Stimulated activated naive CD4-positive, alpha-beta T cell treated with Interleukin-2 at 50 U/mL for 16 hours (primary cell): ENCODE data around the gene OLFML2A.
"Not testable (repeated sequence)": the region's sequence is repeated elsewhere in the genome, so short reads cannot be mapped to it uniquely, and the experiment has no call there.

Experiments
- DNase-seq: peaks from one replicate; lab custom pipeline; 2025; lab: John Stamatoyannopoulos, UW

The OLFML2A gene

DNA sequence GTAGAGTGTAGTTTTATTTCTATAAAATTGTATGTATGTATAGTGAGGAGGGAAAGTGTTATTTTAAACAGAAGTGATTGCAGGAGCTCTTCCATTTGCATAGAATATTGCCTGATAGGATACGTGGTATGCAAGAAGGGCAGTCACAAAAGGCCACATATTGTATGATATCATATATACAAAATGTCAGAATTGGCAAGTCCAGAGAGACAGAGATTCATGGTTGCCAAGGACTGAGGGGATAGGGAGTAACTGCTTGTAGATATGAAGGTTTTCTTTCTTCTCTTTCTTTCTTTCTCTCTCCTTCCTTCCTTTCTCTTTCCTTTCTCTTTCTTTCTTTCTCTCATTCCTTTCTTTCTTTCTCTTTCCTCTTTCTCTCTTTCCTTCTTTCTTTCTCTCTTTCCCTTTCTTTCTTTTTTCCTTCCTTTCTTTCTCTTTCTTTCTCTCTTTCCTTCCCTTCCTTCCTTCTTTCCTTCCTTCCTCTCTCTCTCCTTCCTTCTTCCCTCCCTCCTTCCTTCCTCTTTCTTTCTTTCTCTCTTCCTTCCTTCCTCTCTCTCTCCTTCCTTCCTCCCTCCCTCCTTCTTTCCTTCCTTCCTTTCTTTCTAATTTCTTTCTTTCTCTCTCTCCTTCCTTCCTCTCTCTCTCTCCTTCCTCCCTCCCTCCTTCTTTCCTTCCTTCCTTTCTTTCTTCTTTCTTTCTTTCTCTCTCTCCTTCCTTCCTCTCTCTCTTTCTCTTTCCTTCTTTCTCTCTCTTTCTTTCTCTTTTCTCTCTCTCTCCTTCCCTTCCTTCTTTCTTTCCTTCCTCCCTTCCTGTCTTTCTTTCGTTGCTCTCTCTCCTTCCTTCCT is 51.8 kb downstream of the OLFML2A start:
- no peak for DNase-seq

DNA sequence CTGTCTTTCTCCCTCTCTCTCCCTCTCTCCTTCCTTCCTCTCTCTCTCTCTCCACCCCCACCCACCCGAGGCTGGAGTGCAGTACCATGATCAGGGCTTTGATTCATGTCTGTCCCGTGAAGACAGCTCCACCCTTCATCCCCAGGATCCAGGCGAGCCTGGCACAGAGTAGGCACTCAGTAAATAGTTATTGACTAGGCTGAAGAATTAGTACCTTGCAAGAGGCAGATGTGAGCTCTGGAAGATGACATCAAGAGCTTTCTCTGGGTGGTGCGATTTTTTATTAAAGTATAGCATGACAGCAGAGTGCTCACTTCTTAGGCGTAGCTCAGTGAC is 52.4 kb downstream of the OLFML2A start:
- no peak for DNase-seq

GRCh38 chr9:124830593-124830992 is 53.7 kb downstream of the OLFML2A start:
- DNase-seq, result no peak

DNA sequence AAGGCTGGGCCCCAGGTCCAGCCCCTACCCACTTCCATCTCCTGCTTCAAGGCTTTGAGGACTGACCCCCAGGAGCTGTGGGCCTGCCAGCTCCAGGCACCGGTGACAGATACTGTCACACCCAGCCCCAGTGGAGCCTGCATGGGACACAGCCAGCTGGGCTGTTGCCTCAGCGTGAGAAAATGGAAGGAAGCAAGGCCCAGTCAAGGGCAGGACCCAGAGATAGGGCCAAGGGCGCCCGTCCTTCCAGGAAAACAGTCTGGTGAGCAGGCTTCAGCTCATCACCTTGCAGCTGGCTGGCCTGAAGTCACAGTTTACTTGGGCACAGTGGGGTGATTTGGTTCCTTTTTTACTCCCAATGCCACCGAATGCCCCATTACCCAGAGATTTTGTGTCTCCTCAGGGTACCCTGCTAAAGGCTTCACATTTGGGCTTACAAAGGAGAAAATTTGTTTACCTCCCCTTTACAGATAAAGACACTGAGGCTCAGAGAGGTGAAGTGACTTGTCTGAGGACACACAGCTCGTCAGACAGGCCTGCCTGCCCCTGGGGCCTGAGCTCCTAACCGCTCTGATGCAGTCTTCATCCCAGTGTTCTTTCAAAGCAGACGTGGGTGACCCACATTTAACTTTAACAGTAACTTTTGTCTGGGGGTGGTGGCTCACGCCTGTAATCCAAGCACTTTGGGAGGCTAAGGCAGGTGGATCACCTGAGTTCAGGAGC is 54.9 kb downstream of the OLFML2A start:
- DNase-seq, result no peak

DNA sequence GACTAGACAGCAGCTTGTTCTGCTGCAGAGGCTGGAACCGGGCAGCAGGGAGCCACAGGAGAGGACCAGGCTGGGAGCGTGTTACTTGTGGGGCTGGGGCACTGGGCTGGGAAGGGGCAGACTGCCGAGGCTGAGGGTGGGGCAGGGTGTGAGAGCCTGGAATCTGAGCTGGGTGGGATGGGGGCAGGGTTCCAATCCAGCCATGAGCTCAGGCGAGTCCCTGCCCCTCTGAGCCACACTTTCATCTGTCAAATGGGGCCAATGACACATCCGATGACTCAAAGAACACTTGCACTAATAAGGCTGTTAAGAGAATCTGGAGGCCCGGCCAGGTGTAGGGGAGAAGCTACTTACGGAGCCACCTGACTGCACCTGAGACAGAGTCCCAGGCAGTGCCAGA is 57.7 kb downstream of the OLFML2A start:
- no peak for DNase-seq

GRCh38 chr9:124835026-124835557 is 58.2 kb downstream of the OLFML2A start:
- DNase-seq, result no peak

GRCh38 chr9:124838132-124838531 is 61.2 kb downstream of the OLFML2A start:
- not testable (repeated sequence) for DNase-seq

DNA sequence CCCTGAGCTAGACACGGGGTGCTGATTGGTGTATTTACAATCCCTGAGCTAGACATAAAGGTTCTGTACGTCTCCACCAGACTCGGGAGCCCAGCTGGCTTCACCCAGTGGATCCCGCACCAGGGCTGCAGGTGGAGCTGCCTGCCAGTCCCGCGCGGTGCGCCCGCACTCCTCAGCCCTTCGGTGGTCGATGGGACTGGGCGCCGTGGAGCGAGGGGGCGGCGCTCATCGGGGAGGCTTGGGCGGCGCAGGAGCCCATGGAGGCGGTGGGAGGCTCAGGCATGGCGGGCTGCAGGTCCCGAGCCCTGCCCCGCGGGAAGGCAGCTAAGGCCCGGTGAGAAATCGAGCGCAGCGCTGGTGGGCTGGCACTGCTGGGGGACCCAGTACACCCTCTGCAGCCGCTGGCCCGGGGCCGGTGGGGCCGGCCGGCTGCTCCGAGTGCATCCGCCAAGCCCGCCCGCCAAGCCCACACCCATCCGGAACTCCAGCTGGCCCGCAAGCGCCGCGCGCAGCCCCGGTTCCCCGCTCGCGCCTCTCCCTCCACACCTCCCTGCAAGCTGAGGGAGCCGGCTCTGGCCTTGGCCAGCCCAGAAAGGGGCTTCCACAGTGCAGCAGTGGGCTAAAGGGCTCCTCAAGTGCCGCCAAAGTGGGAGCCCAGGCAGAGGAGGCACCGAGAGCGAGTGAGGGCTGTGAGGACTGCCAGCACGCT is 61.8 kb downstream of the OLFML2A start:
- not testable (repeated sequence) for DNase-seq

- DNase-seq, result no peak
Measured at GRCh38 chr9:124839612-124840299, 62.8 kb downstream of the OLFML2A start.

- no peak for DNase-seq
Measured at GRCh38 chr9:124840300-124840833, 63.4 kb downstream of the OLFML2A start.

DNA sequence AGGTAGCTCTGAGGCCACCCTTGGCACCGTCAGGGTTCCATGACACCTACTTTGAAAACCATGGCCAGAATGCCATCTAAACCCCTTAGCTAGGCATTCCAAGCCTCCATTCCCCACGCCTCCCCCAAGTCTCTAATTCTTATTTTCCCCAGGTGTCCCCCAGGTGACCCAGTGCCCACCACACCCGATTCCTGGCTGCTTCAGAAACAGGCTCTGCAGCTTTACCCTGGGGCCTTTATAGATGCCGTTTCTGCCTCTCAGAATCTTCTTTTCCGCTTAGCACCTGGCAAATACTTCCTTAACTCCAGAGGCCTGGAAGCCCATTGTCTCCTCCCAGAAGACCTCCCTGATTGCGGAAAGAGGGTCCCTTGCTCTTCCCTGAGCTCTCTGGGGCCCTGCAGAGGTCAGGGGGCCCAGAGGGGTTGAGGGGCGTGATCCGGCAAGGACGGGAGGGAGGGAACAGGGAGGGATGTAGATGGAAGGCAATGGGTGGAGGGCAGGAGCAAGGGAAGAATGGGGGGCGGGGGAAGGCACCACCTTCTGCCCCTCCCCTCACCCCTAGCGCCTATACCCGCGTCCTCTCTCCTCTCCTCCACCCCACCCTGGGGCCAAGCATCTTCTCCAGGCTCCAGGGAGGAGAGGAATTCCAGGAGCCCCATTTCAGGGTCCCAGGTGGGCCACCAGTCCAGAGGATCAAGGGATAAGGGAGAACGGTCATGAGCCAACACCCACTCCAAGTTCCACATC is 64.3 kb downstream of the OLFML2A start:
- DNase-seq, result no peak

DNA sequence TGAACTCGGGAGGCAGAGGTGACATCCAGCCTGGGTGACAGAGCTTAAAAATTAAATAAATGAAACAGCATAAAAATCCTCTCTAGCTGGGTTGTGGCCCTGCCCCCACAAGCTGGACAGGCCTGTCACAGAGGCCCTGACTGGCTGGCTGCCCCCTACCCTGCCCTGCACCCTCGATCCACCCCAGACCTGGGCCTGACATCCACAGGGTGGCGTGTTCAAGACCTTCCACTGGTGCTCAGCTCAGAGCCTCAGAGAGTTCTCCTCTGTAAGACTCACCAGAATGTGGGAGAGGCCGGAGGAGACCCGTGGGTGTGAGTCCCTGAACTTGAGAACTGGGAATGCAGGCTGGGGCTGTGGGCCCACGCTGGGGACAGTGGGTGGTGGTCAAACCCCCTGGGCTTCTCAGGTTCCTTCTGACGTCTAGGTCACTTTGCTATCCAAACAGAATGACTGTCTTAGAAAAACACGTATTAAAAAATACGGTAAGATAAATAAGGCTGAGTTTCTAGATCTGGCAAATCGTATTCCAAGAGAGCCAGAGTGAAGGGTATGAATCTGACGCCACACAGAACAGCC is 66.6 kb downstream of the OLFML2A start:
- DNase-seq, result no peak

- no peak for DNase-seq
Measured at GRCh38 chr9:124844291-124844690, 67.4 kb downstream of the OLFML2A start.

GRCh38 chr9:124846467-124846866 is 69.5 kb downstream of the OLFML2A start:
- DNase-seq, result not testable (repeated sequence)

DNA sequence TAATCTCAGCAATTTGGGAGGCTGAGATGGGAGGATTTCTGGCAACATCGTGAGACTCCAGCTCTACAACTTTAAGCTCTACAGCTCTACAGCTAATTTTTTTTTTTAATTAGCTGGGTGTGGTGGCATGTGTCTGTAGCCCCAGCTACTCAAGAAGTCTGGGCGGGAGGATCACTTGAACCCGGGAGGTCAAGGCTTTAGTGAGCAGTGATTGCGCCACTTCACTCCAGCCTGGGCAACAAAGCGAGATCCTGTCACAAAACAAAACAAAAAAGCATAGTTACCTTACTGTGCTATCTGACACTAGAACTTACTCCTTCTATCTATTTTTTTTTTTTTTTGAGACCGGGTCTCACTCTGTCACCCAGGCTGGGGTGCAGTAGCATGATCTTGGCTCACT is 70.0 kb downstream of the OLFML2A start:
- no peak for DNase-seq

DNA sequence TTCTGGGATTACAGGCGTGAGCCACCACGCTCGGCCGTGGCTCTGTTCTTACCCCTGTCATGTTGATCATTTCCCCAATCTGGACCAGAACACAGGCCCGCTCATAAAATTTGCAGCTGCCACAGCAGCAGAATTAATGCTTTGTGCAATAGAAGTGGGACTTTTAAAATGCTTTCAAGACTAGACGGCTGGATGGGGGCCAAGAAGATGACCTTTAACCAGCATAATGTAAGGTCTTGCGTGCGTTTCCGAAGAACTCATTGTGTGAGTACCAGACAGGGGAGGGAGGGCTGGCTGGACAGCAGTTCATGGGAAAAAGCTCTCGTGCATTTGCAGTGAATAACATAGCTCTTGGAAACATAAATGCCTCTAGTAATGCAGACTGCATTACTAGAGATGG is 72.9 kb downstream of the OLFML2A start:
- DNase-seq, result no peak

GRCh38 chr9:124852121-124852828 is 75.3 kb downstream of the OLFML2A start:
- DNase-seq, result no peak

GRCh38 chr9:124852829-124853531 is 76.0 kb downstream of the OLFML2A start, which contains the start of gene WDR38:
Gene WDR38 (plus strand): TSS chr9:124853460. CDS start chr9:124853532, 72 bp downstream.
- DNase-seq, result peak; percentile 70

DNA sequence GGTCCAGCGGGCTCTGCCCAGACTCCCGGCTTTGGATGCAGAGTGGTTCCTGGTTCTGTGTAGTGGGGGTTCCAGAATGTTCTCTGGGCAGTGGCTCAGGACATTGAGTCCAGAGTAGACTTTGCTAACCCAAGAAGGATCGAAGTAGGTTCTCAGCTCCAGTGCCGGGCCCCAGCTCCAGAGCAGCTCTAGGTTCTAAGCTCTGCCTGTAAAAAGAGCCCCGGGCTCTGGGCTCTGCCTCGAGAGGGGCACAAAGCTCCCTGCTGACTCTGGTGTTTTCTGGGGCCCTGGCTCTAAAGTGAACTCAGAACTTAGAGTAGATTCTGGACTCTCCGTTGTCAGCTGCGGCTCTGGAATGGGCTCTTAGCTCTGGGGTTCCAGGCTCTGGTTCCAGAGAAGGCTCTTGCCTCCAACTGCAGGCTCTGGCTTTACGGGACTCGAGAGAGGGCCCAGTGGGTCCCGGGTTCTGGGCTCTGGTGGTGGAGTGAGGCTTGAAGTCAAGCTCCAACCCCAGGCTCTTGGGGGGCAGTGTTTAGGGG is 76.7 kb downstream of the OLFML2A start:
- DNase-seq, result no peak
